Mesendoderm (in vitro differentiated cells): ENCODE results near the gene KLHL36.
A peak's percentile ranks its signal among the peaks of the same experiment; 100 is the strongest.
"Not testable (repeated sequence)": the region's sequence is repeated elsewhere in the genome, so short reads cannot be mapped to it uniquely, and the experiment has no call there.

ENCODE experiments used
- DNase-seq: peaks from one replicate; pipeline ENCODE4 v3.0.0; 2013
- H2AK5ac ChIP-seq: 2 replicates; pipeline ENCODE4 v1.6.1; 2013; ENCODE audit warnings: low read length, inconsistent platforms
- H2BK120ac ChIP-seq: 2 replicates; pipeline ENCODE4 v1.6.1; 2013; ENCODE audit warnings: low read depth, mild to moderate bottlenecking, low read length, moderate library complexity, mixed read lengths
- H2BK15ac ChIP-seq: replicated peaks from 2 replicates; pipeline ENCODE4 v1.6.1; 2013; ENCODE audit warnings: low read depth, mild to moderate bottlenecking, moderate library complexity
- H2BK5ac ChIP-seq: 2 replicates; pipeline ENCODE4 v1.6.1; 2013; ENCODE audit warnings: low read length, inconsistent platforms
- H3K18ac ChIP-seq: 2 replicates; pipeline ENCODE4 v1.6.1; 2013; ENCODE audit warnings: mild to moderate bottlenecking, low read length, mixed read lengths
- H3K23ac ChIP-seq: one replicate; pipeline ENCODE4 v1.6.1; 2013; ENCODE audit warnings: low read length
- H3K27ac ChIP-seq: 2 replicates; pipeline ENCODE4 v1.5.1; 2013; ENCODE audit warnings: low read depth, mild to moderate bottlenecking, inconsistent platforms, low read length, moderate library complexity
- H3K27me3 ChIP-seq: 2 replicates; pipeline ENCODE4 v1.6.1; 2013; ENCODE audit warnings: low read length, control low read depth, mild to moderate bottlenecking, inconsistent platforms; ENCODE audit not compliant: insufficient read depth, poor library complexity
- H3K36me3 ChIP-seq: 2 replicates; pipeline ENCODE4 v1.6.1; 2013; ENCODE audit warnings: low read length, inconsistent platforms; ENCODE audit not compliant: control insufficient read depth, insufficient read depth
- H3K4ac ChIP-seq: one replicate; pipeline ENCODE4 v1.6.1; 2013; ENCODE audit warnings: low read depth, mild to moderate bottlenecking, low read length, moderate library complexity
- H3K4me1 ChIP-seq: 2 replicates; pipeline ENCODE4 v1.6.1; 2013; ENCODE audit warnings: low read depth, low read length, inconsistent platforms; ENCODE audit not compliant: control insufficient read depth
- H3K4me2 ChIP-seq: 2 replicates; pipeline ENCODE4 v1.6.1; 2013; ENCODE audit warnings: low read length
- H3K4me3 ChIP-seq: 2 replicates; pipeline ENCODE4 v1.5.1; 2013; ENCODE audit warnings: mild to moderate bottlenecking, low read length
- H3K56ac ChIP-seq: one replicate; pipeline ENCODE4 v1.6.1; 2013; ENCODE audit warnings: low read length
- H3K79me1 ChIP-seq: 2 replicates; pipeline ENCODE4 v1.6.1; 2013; ENCODE audit warnings: low read length, inconsistent platforms
- H3K79me2 ChIP-seq: 2 replicates; pipeline ENCODE4 v1.6.1; 2013; ENCODE audit warnings: mild to moderate bottlenecking, low read length; ENCODE audit not compliant: control insufficient read depth, insufficient read depth
- H3K9ac ChIP-seq: 2 replicates; pipeline ENCODE4 v1.6.1; 2013; ENCODE audit warnings: low read length, inconsistent platforms
- H4K5ac ChIP-seq: one replicate; pipeline ENCODE4 v1.6.1; 2013; ENCODE audit warnings: low read length
- H4K8ac ChIP-seq: one replicate; pipeline ENCODE4 v1.6.1; 2013; ENCODE audit warnings: low read depth, mild to moderate bottlenecking, control low read depth, low read length, moderate library complexity
- WGBS: extraction: QIAGEN DNeasy Blood & Tissue Kit; methylation state at CpG from one replicate; pipeline ENCODE4 v1.1.7; 2013; ENCODE audit warnings: low lambda C conversion rate, missing lambda C conversion rate; ENCODE audit not compliant: insufficient coverage; ENCODE audit errors: extremely low coverage; 5-methylcytosine and 5-hydroxymethylcytosine counted together

Gene KLHL36

DNA sequence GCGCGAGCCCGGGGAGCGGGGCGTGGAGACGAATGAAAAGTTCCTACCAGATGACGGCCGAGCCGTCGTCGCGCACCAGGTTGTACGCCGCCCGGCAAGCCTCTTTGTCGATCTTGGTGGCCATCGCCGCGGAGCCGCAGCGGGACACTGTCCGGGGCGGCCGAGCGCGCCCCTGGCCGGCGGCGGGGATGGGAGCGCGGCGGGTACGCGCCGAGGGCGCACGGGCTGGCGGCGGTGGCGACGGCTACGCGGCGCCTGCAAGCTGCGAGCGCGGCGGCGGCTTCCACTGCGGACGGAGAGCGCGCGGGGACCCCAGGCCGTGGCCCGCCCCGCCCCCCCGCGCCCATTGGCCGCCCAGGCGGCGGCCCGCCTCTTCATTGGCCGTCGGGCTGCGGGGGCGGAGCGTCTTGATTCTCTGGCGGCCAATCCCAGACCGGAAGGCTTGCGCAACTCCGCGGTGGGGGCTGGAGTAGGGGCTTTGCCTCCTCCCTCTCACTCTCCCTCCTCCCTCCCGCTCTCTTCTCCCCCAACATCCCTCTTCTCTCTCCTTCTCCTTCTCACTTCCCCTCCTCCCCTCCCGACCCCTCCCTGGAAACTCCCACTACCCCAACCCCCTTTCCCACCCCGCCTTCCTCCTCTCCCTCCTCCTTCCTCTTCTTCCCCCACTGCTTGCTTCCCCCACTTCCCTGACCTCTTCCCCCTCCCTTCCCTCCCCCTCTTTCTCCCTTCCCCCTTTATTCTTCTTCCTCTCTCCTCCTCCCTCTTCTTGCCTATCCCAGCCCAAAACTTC, 30.3 kb upstream of the KLHL36 start, which contains the start of gene COTL1:
Gene COTL1 (minus strand): TSS at position 288 of the 790 bp plus-strand sequence. CDS start 164 bp downstream, at position 124.
- peak within 1 kb of the TSS; percentile 66 for H3K4ac ChIP-seq
- no peaks in the 10 kb centered on the region for H3K27me3 ChIP-seq
- H3K56ac ChIP-seq = peak within 1 kb of the TSS; percentile 90
- WGBS = no CpG with 5 or more reads among the region's 76 CpGs
- H4K5ac ChIP-seq = no peak within 1 kb of the TSS
- no peak within 1 kb of the TSS for H3K23ac ChIP-seq
- peak within 1 kb of the TSS; percentile 69 for H3K18ac ChIP-seq
- peak within 1 kb of the TSS; percentile 81 for H3K4me3 ChIP-seq
- no peak within 1 kb of the TSS for H4K8ac ChIP-seq
- no peak within 1 kb of the TSS for H2AK5ac ChIP-seq
- H3K4me1 ChIP-seq = peaks cover 2% of the 10 kb centered on the region
- H3K9ac ChIP-seq = peak within 1 kb of the TSS; percentile 85
- peaks cover 29% of the 10 kb centered on the region for H3K79me2 ChIP-seq
- no peaks in the 10 kb centered on the region for H3K36me3 ChIP-seq
- peak; percentile 99 for DNase-seq
- H2BK5ac ChIP-seq = peak within 1 kb of the TSS; percentile 89
- peak within 1 kb of the TSS; percentile 75 for H3K27ac ChIP-seq
- peak within 1 kb of the TSS; percentile 90 for H3K4me2 ChIP-seq
- H2BK120ac ChIP-seq = peak within 1 kb of the TSS; percentile 17
- H2BK15ac ChIP-seq = peak within 1 kb of the TSS; percentile 37
- peaks cover 9% of the 10 kb centered on the region for H3K79me1 ChIP-seq

DNA sequence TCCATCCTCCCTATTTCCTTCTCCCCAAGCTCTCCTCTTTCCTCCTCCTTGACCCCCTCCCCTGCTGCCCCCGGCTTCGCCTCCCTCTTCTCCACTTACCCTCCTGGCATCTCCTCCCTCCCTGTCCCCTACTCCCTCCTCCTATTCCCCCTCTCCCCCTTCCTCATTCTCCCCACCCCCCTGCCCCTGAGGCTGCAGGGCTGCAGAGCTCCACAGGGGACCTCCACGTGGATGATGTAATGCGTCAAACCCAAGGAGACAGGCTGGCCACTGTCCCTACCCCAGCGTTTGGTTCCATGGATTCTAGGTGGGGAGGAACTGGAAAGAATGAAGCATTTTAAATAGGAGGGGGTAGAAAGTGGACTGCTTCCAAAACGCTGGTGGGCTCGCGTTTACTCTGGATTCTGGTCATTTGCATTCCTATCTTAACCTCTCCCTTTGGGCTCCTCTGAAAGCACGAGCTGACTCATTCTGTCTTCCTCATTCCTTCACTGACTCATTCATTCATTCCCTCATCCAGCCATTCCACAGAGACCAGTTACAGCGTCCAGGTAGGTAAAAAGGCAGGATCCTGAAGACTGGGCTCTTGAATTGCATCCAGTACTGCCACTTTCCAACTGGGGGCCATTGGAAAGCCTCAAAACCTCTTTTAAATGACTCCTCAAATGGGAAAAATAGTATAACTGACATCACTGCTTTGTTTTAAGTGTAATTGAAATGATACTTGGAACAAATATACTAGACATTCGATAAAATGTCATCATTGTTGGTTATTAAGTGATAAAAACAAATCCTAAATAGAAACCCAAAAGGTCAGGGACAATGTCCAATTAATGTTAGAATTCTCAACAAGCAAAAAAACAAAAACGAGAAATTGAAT, 29.5 kb upstream of the KLHL36 start:
- peaks cover 24% of the 10 kb centered on the region for H3K79me2 ChIP-seq
- peaks cover 6% of the 10 kb centered on the region for H3K79me1 ChIP-seq
- no peak overlapping the region for H4K8ac ChIP-seq
- peak overlapping the region; percentile 69 for H3K56ac ChIP-seq
- H3K36me3 ChIP-seq = no peaks in the 10 kb centered on the region
- peak overlapping the region; percentile 75 for H3K27ac ChIP-seq
- peak; percentile 98 for DNase-seq
- H3K9ac ChIP-seq = peak overlapping the region; percentile 57
- no peak overlapping the region for H2AK5ac ChIP-seq
- WGBS = no CpG with 5 or more reads among the region's 12 CpGs
- H2BK5ac ChIP-seq = peak overlapping the region; percentile 89
- H3K4me1 ChIP-seq = peaks cover 2% of the 10 kb centered on the region
- no peak overlapping the region for H3K4me3 ChIP-seq
- H2BK120ac ChIP-seq = peak overlapping the region; percentile 17
- H2BK15ac ChIP-seq = peak overlapping the region; percentile 37
- peak overlapping the region; percentile 33 for H3K18ac ChIP-seq
- no peak overlapping the region for H3K23ac ChIP-seq
- no peaks in the 10 kb centered on the region for H3K27me3 ChIP-seq
- no peak overlapping the region for H3K4ac ChIP-seq
- peak overlapping the region; percentile 20 for H3K4me2 ChIP-seq
- H4K5ac ChIP-seq = no peak overlapping the region

DNA sequence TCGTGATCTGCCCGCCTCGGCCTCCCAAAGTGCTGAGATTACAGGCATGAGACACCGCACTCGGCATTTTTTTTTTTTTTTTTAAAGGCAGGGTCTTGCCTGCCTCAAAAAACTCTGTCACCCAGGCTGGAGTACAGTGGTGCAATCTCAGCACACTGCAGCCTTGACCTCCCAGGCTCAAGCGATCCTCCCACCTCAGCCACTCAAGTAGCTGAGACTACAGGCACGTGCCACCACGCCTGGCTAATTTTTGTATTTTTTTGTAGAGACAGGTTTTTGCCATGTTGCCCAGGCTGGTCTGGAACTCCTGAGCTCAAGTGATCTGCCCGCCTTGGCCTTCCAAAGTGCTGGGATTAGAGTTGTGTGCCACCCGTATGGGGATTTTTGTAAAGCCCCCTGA, 27.4 kb upstream of the KLHL36 start:
- not testable (repeated sequence) for H3K27ac ChIP-seq, H3K27me3 ChIP-seq, H2AK5ac ChIP-seq, H3K4me2 ChIP-seq, H3K36me3 ChIP-seq, H2BK15ac ChIP-seq, H3K56ac ChIP-seq, H3K4me1 ChIP-seq, DNase-seq, H4K5ac ChIP-seq, H3K4ac ChIP-seq, H3K9ac ChIP-seq, H2BK5ac ChIP-seq, H3K79me1 ChIP-seq, H3K18ac ChIP-seq, H3K4me3 ChIP-seq, H2BK120ac ChIP-seq, H3K23ac ChIP-seq, H4K8ac ChIP-seq
- WGBS = no CpG with 5 or more reads among the region's 10 CpGs
- H3K79me2 ChIP-seq = peaks cover 12% of the 10 kb centered on the region

DNA sequence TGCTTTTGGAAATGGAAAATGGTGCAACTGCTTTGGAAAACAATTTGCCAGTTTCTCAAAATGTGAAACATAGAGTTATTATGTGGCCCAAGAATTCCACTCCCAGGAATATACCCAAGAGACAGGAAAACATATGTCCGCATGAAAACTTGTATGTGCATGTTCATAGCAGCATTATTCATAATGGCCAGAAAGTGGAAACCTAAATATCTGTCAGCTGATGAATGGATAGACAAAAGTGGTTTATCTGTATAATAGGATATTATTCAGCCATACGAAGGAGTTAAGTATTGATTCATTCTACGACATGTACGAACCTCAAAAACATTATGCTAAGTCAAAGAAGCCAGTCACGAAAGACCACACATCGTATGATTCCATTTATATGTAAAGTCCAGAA, 22.8 kb upstream of the KLHL36 start:
- Histone ChIP-seq H3K4me3 (no peak overlapping the region), H3K4me1 (no peaks in the 10 kb centered on the region), H3K27me3 (no peaks in the 10 kb centered on the region), H2BK5ac (no peak overlapping the region), H2AK5ac (no peak overlapping the region), H3K36me3 (no peaks in the 10 kb centered on the region), H3K4ac (no peak overlapping the region), H3K18ac (no peak overlapping the region), H2BK15ac (no peak overlapping the region), H3K27ac (no peak overlapping the region), H3K23ac (no peak overlapping the region), H4K8ac (no peak overlapping the region), H3K56ac (no peak overlapping the region), H4K5ac (no peak overlapping the region), H3K79me2 (no peaks in the 10 kb centered on the region), H3K9ac (no peak overlapping the region), H3K4me2 (no peak overlapping the region), H2BK120ac (no peak overlapping the region), H3K79me1 (no peaks in the 10 kb centered on the region)
- WGBS = no CpG with 5 or more reads among the region's 6 CpGs
- no peak for DNase-seq

DNA sequence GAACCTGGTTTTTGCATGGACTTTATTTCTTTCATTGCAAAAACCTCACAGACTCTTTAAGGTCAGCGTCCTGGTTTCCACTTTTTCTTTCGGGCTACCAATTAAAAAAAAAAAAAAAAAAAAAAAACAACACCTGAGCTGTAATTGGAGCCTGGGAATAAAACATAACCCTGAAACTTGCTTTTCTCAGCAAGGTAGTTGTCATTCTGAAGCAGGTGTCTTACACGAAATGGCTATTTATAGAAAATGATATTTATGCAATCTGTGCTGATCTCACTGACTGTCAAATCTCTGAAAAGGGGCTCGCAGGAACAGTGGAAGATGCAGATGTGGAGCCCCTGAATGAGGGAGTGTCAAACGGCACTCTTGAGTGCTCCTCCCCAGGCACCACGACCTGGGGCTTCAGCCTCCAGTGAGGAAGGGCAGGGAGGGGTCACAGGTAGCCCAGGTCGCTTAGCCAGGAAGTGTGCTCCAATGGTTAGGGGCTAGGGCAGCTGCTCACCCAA, 20.0 kb upstream of the KLHL36 start:
- Histone ChIP-seq H3K23ac (no peak overlapping the region), H3K18ac (no peak overlapping the region), H2BK120ac (no peak overlapping the region), H4K8ac (no peak overlapping the region), H3K4ac (no peak overlapping the region), H3K56ac (no peak overlapping the region), H3K4me2 (no peak overlapping the region), H2AK5ac (no peak overlapping the region), H2BK5ac (no peak overlapping the region), H3K27me3 (no peaks in the 10 kb centered on the region), H3K4me1 (no peaks in the 10 kb centered on the region), H4K5ac (no peak overlapping the region), H3K4me3 (no peak overlapping the region), H3K79me2 (no peaks in the 10 kb centered on the region), H3K36me3 (no peaks in the 10 kb centered on the region), H3K79me1 (no peaks in the 10 kb centered on the region), H2BK15ac (no peak overlapping the region), H3K27ac (no peak overlapping the region), H3K9ac (no peak overlapping the region)
- DNase-seq = no peak
- no CpG with 5 or more reads among the region's 7 CpGs for whole genome bisulfite sequencing
